H1 (cell line): ENCODE results near the gene PRR33. TPM values are rescaled to one million over a fixed set of nuclear protein-coding genes. Genes with fewer than 3 reads are reported as not detected.

Experiments
- CTCF ChIA-PET: fragments of 300-600 bp; sonication (Branson Sonifier 250); formaldehyde crosslinking; loops from one replicate; lab custom pipeline; 2021; ENCODE audit not compliant: partially characterized antibody; lab: Charles Lee
- POLR2A ChIA-PET: fragments of 300-600 bp; sonication (Branson Sonifier 250); formaldehyde crosslinking; loops from one replicate; lab custom pipeline; 2021; ENCODE audit warnings: inconsistent platforms; ENCODE audit not compliant: partially characterized antibody; lab: Charles Lee
- DNase-seq, 2 experiments: peaks; one replicate each; pipeline versions ENCODE4 v3.0.0 to v3.0.0-alpha.2; 2010 to 2022; ENCODE audit warnings: low spot score in 2 of 2, low read depth in 1 of 2, mixed read lengths in 1 of 2
- FAIRE-seq: peaks from 2 replicates; lab custom pipeline; 2011; peaks lifted over from hg19 to GRCh38; lab: Jason Lieb, UNC
- H2AFZ ChIP-seq: 2 replicates; pipeline ENCODE4 v1.8.1; 2012; ENCODE audit warnings: low read length, inconsistent platforms
- H2AK5ac ChIP-seq: 2 replicates; pipeline ENCODE4 v1.6.1; 2013; ENCODE audit warnings: low read depth, low read length
- H2BK120ac ChIP-seq: replicated peaks from 2 replicates; pipeline ENCODE3; 2013; ENCODE audit warnings: low read depth, low read length, inconsistent platforms
- H2BK12ac ChIP-seq: 2 replicates; pipeline ENCODE4 v1.6.1; 2013; ENCODE audit warnings: low read depth, low read length
- H2BK15ac ChIP-seq: 2 replicates; pipeline ENCODE4 v1.6.1; 2013; ENCODE audit warnings: low read length
- H2BK20ac ChIP-seq: 2 replicates; pipeline ENCODE4 v1.6.1; 2013; ENCODE audit warnings: low read length
- H2BK5ac ChIP-seq: 2 replicates; pipeline ENCODE4 v1.6.1; 2013; ENCODE audit warnings: low read depth, low read length
- H3K14ac ChIP-seq: 2 replicates; pipeline ENCODE4 v1.6.1; 2013; ENCODE audit warnings: inconsistent platforms; ENCODE audit not compliant: insufficient read length
- H3K18ac ChIP-seq: 2 replicates; pipeline ENCODE4 v1.6.1; 2013; ENCODE audit warnings: low read length; ENCODE audit errors: extremely low read depth
- H3K23ac ChIP-seq: 2 replicates; pipeline ENCODE4 v1.6.1; 2013; ENCODE audit warnings: inconsistent platforms; ENCODE audit not compliant: insufficient read length
- H3K23me2 ChIP-seq: 2 replicates; pipeline ENCODE4 v1.6.1; 2013; ENCODE audit warnings: low read depth, low read length
- H3K27ac ChIP-seq: 2 replicates; pipeline ENCODE4 v1.6.1; 2011; ENCODE audit warnings: low read depth, low read length, inconsistent platforms
- H3K27me3 ChIP-seq, 4 experiments: replicated peaks in 1 of 4; 1 replicate in 1 of 4; 2 replicates in 3 of 4; pipeline versions ENCODE4 v1.6.1 to v1.8.1; 2011 to 2013; ENCODE audit warnings: low read length in 3 of 4, mild to moderate bottlenecking in 3 of 4, inconsistent platforms in 2 of 4, mixed read lengths in 2 of 4, moderate library complexity in 1 of 4; ENCODE audit not compliant: control insufficient read depth in 3 of 4, insufficient read depth in 3 of 4; ENCODE audit errors: extremely low read depth in 1 of 4
- H3K36me3 ChIP-seq, 4 experiments: 2 replicates each; pipeline versions ENCODE4 v1.6.1 to v1.8.1; 2011 to 2013; ENCODE audit warnings: mild to moderate bottlenecking in 4 of 4, low read length in 3 of 4, moderate library complexity in 2 of 4, control low read depth in 1 of 4, inconsistent platforms in 1 of 4; ENCODE audit not compliant: insufficient read depth in 4 of 4, control insufficient read depth in 2 of 4
- H3K4ac ChIP-seq: replicated peaks from 2 replicates; pipeline ENCODE3; 2013; ENCODE audit warnings: low read length, low read depth, mixed read lengths, inconsistent platforms; ENCODE audit not compliant: insufficient read length
- H3K4me1 ChIP-seq, 4 experiments: replicated peaks in 1 of 4; 1 replicate in 1 of 4; 2 replicates in 3 of 4; pipeline versions ENCODE4 v1.6.1 to v1.8.1; 2011 to 2013; ENCODE audit warnings: low read length in 3 of 4, inconsistent platforms in 2 of 4, mixed read lengths in 1 of 4; ENCODE audit not compliant: insufficient read depth in 4 of 4, control insufficient read depth in 3 of 4
- H3K4me2 ChIP-seq, 2 experiments: 2 replicates each; pipeline versions ENCODE4 v1.6.1 to v1.8.1; 2011 to 2013; ENCODE audit warnings: low read depth in 2 of 2, low read length in 2 of 2, control low read depth in 1 of 2, inconsistent platforms in 1 of 2, mild to moderate bottlenecking in 1 of 2; ENCODE audit not compliant: insufficient read depth in 1 of 2
- H3K4me3 ChIP-seq, 4 experiments: fragments of 200-600, 300-600 bp in 1 of 4; sonication (generic), shearing (Covaris generic), sonication (Bioruptor Twin) in 1 of 4; 2 replicates each; pipeline versions ENCODE4 v1.5.1 to v1.8.1; 2011 to 2016; ENCODE audit warnings: low read length in 4 of 4, low read depth in 3 of 4, control low read depth in 2 of 4, inconsistent platforms in 2 of 4, mild to moderate bottlenecking in 2 of 4, mixed read lengths in 1 of 4, moderate library complexity in 1 of 4; ENCODE audit not compliant: insufficient read depth in 2 of 4; ENCODE audit errors: extremely low read depth in 1 of 4
- H3K56ac ChIP-seq: replicated peaks from 2 replicates; pipeline ENCODE3; 2013; ENCODE audit warnings: low read depth, mild to moderate bottlenecking, mixed read lengths, low read length, inconsistent platforms; ENCODE audit not compliant: insufficient read length
- H3K79me1 ChIP-seq: 2 replicates; pipeline ENCODE4 v1.6.1; 2013; ENCODE audit warnings: low read depth, low read length, control low read depth
- H3K79me2 ChIP-seq, 2 experiments: 2 replicates each; pipeline versions ENCODE4 v1.6.1 to v1.8.1; 2012 to 2013; ENCODE audit warnings: low read length in 2 of 2, mild to moderate bottlenecking in 2 of 2, inconsistent platforms in 1 of 2; ENCODE audit not compliant: insufficient read depth in 2 of 2, control insufficient read depth in 1 of 2
- H3K9ac ChIP-seq, 4 experiments: replicated peaks in 1 of 4; 1 replicate in 1 of 4; 2 replicates in 3 of 4; pipeline versions ENCODE4 v1.6.1 to v1.8.1; 2011 to 2013; ENCODE audit warnings: low read depth in 3 of 4, low read length in 3 of 4, control low read depth in 2 of 4, mild to moderate bottlenecking in 2 of 4, moderate library complexity in 2 of 4, inconsistent platforms in 1 of 4; ENCODE audit errors: extremely low read depth in 1 of 4
- H3K9me3 ChIP-seq, 2 experiments: 2 replicates each; pipeline versions ENCODE4 v1.6.1 to v1.8.1; 2012 to 2013; ENCODE audit warnings: mild to moderate bottlenecking in 2 of 2, moderate library complexity in 2 of 2, control low read depth in 1 of 2, inconsistent platforms in 1 of 2, low read depth in 1 of 2, low read length in 1 of 2, mixed read lengths in 1 of 2; ENCODE audit not compliant: insufficient read depth in 2 of 2
- H4K20me1 ChIP-seq, 2 experiments: replicated peaks in 1 of 2; 2 replicates each; pipeline versions ENCODE3 to v1.8.1; 2011 to 2013; ENCODE audit warnings: inconsistent platforms in 2 of 2, low read length in 2 of 2, mild to moderate bottlenecking in 1 of 2; ENCODE audit not compliant: insufficient read depth in 2 of 2, control insufficient read depth in 1 of 2
- H4K5ac ChIP-seq: 2 replicates; pipeline ENCODE4 v1.6.1; 2013; ENCODE audit warnings: low read length, low read depth, mixed read lengths, inconsistent platforms; ENCODE audit not compliant: insufficient read length
- H4K8ac ChIP-seq: 2 replicates; pipeline ENCODE4 v1.8.0; 2013; ENCODE audit warnings: mild to moderate bottlenecking, moderate library complexity, low read length, inconsistent platforms; ENCODE audit not compliant: insufficient read depth; ENCODE audit errors: extremely low read depth
- H4K91ac ChIP-seq: replicated peaks from 2 replicates; pipeline ENCODE3; 2013; ENCODE audit warnings: low read length, mixed read lengths, inconsistent platforms; ENCODE audit not compliant: insufficient read length
- MAFK ChIP-seq: IDR thresholded peaks from 2 replicates; pipeline ENCODE4 v1.6.1; 2012; ENCODE audit warnings: low read depth, mild to moderate bottlenecking, improper control_type of control experiment, low read length
- RXRA ChIP-seq: IDR thresholded peaks from 2 replicates; pipeline ENCODE4 v1.6.1; 2011; ENCODE audit warnings: low read depth, mild to moderate bottlenecking, low read length, moderate library complexity; ENCODE audit not compliant: insufficient read depth
- SIRT6 ChIP-seq: IDR thresholded peaks from one replicate; pipeline ENCODE4 v1.7.1; 2012; ENCODE audit warnings: low read length, inconsistent platforms
- SIX5 ChIP-seq: IDR thresholded peaks from 2 replicates; pipeline ENCODE4 v1.6.1; 2011; ENCODE audit warnings: mild to moderate bottlenecking, low read depth, low read length
- WGBS, 2 experiments: shearing (Covaris generic) in 1 of 2; methylation state at CpG; one replicate each; pipeline versions ENCODE4 v1.1.6 to v1.1.7; 2013 to 2015; ENCODE audit warnings: low lambda C conversion rate in 2 of 2, mixed read lengths in 2 of 2, inconsistent platforms in 1 of 2, low coverage in 1 of 2, missing lambda C conversion rate in 1 of 2; ENCODE audit not compliant: insufficient replicate concordance in 2 of 2, insufficient coverage in 1 of 2, insufficient read length in 1 of 2; ENCODE audit errors: extremely low coverage in 1 of 2, missing lambda C conversion rate in 1 of 2; 5-methylcytosine and 5-hydroxymethylcytosine counted together
- polyA plus RNA-seq, 7 experiments: library from polyadenylated mRNA; depleted of rRNA in 3 of 7; stranded (reverse) in 5 of 7; unstranded in 2 of 7; fragments of >200 nt in 5 of 7; fragments of 200-250 nt in 2 of 7; gene quantifications; 1 replicate in 5 of 7; 2 replicates in 1 of 7; 4 replicates in 1 of 7; pipeline versions ENCODE4 v1.2.1 to v1.2.3, GENCODE V29; 2011 to 2013; ENCODE audit warnings: missing spikeins in 2 of 7, mixed read lengths in 2 of 7
- total RNA-seq: library from RNA; stranded (reverse); fragmentation: NEBNext Ultra II Directional; extraction: Animal tissue kit (Norgen Biotek cat#: 25700); gene quantifications from 2 replicates; pipeline ENCODE4 v1.2.1, GENCODE V29; 2021

Gene PRR33
- total and polyA plus RNA-seq, 2 of the 8 experiments (the other 6 are each of a cell fraction or from before 2014, with no cell fraction given) = 0.02 TPM; not detected in 1

DNA sequence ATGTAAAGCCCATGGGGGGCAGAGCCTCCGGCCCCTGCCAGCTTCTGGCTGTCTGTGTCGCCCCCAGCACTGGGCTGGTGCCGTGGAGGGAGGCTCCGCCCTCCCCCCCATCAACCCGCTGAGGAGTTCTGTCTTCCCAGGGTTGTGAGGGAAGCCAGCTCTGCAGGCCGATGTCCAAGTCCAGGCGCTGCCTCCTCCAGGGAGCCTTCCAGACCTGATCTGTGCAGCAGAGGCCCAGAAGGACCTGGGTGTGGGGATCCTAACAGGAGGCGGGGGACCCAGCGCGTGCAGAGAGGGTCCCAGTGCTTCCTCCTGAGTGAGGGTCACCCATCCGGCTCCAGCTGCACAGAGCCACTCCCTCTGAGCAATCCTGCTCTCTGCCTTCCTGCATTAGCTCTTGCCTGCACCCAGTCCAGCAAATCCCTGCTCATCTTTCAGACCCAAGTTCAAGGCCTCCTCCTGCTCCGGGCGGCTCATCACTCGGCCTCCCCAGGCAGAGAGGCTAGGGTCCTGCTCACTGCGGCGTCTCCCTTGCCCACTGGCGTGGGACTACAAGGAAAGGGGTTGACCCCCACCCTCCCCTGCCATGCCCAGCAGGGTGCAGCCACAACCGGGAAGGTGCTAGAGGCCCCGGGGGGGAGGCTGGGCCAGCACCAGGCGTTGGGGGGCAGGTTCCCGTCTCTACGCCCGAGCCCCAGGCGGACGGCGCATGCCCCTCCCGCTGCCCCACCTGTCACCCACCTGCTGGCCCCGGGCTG is 16.4 kb downstream of the PRR33 start:
- Histone ChIP-seq H3K4me2 (no peak overlapping the region), H2BK120ac (no peak overlapping the region), H3K4ac (no peak overlapping the region), H2BK5ac (no peak overlapping the region), H3K9me3 (no peaks in the 10 kb centered on the region), H3K4me1 (no peaks in the 10 kb centered on the region; a peak in 1 of 7 replicates), H3K23me2 (no peaks in the 10 kb centered on the region), H2BK15ac (no peak overlapping the region), H3K36me3 (no peaks in the 10 kb centered on the region), H3K79me2 (no peaks in the 10 kb centered on the region), H2AFZ (no peak overlapping the region), H4K20me1 (no peaks in the 10 kb centered on the region), H4K8ac (0 out of 2 replicates have a peak overlapping the region, but pooled peaks have one; percentile 25), H2AK5ac (no peak overlapping the region), H3K27me3 (peaks cover 0 to under 1% (median 0%) of the 10 kb centered on the region in 4 experiments; a peak in 1 of 7 replicates), H2BK20ac (no peak overlapping the region), H3K56ac (no peak overlapping the region), H3K23ac (no peak overlapping the region), H2BK12ac (no peak overlapping the region), H3K4me3 (no peak overlapping the region), H3K79me1 (no peaks in the 10 kb centered on the region), H3K14ac (no peak overlapping the region), H4K91ac (no peak overlapping the region), H3K9ac (no peak overlapping the region), H3K27ac (no peak overlapping the region), H4K5ac (no peak overlapping the region), H3K18ac (no peak overlapping the region)
- CTCF ChIA-PET = interaction anchor here (0.9 to 5.5 kb wide), 26 partner anchors 9 to 278 kb away, joined by 3 to 156 read pairs (median 6); partner anchors contain the start of genes MRPL23, SYT8 and TNNT3
- 84% methylated on average over 19 of the region's 28 CpGs; no CpG with 5 or more reads in 1 of the 2 experiments for WGBS, 2 experiments
- POLR2A ChIA-PET = interaction anchor here (1.0 kb wide), 1 partner anchor 246 kb away, joined by 3 read pairs; no protein-coding TSS in a partner anchor
- DNase-seq (no peak), FAIRE-seq (no peak)
- TF ChIP-seq MAFK (no peak), RXRA (no peak), SIRT6 (no peak), SIX5 (no peak)
